ENCODE data around the gene ODF2.
"Not testable (repeated sequence)": the region's sequence is repeated elsewhere in the genome, so short reads cannot be mapped to it uniquely, and the experiment has no call there.

- TF ChIP-seq, protein P1, sequence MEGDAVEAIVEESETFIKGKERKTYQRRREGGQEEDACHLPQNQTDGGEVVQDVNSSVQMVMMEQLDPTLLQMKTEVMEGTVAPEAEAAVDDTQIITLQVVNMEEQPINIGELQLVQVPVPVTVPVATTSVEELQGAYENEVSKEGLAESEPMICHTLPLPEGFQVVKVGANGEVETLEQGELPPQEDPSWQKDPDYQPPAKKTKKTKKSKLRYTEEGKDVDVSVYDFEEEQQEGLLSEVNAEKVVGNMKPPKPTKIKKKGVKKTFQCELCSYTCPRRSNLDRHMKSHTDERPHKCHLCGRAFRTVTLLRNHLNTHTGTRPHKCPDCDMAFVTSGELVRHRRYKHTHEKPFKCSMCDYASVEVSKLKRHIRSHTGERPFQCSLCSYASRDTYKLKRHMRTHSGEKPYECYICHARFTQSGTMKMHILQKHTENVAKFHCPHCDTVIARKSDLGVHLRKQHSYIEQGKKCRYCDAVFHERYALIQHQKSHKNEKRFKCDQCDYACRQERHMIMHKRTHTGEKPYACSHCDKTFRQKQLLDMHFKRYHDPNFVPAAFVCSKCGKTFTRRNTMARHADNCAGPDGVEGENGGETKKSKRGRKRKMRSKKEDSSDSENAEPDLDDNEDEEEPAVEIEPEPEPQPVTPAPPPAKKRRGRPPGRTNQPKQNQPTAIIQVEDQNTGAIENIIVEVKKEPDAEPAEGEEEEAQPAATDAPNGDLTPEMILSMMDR (conservative IDR thresholded peaks at IDR 0.05; ENCODE audit: low read depth, low read length) = not testable (repeated sequence)
- TF ChIP-seq EZH2phosphoT487 (IDR thresholded peaks at IDR 0.05; ENCODE audit: borderline replicate concordance, low read length) = not testable (repeated sequence)
Observed at GRCh38 chr9:128446505-128446904, 9.3 kb upstream of the ODF2 start.

Data from PC-3 (cell line).